WTC11 (cell line): ENCODE data around the gene CACNA2D3. TPM values are rescaled to one million over a fixed set of nuclear protein-coding genes. Genes with fewer than 3 reads are reported as not detected.
A peak's percentile ranks its signal among the peaks of the same experiment; 100 is the strongest.

Experiments used
- ATAC-seq: fragments of 200-7000 bp; cut with Tn5 transposase; 2 replicates; pipeline ENCODE4 v1.10.0; 2021; ENCODE audit warnings: mild to moderate bottlenecking, moderate library complexity
- CTCF ChIA-PET: fragments of 300-600 bp; sonication (Branson Sonifier 250); formaldehyde crosslinking; loops from one replicate; lab custom pipeline; 2021; ENCODE audit warnings: antibody characterized with exemption; lab: Charles Lee
- POLR2A ChIA-PET: fragments of 350-600 bp; sonication (Branson Sonifier 250); formaldehyde crosslinking; loops from one replicate; lab custom pipeline; 2021; ENCODE audit warnings: antibody characterized with exemption; lab: Charles Lee
- DNase-seq: peaks from one replicate; pipeline ENCODE4 v3.0.0; 2021; ENCODE audit warnings: low spot score
- H3K27ac Mint-ChIP-seq: 2 replicates; pipeline ENCODE4 v1.8.0; 2021; ENCODE audit warnings: mixed read lengths
- H3K27me3 Mint-ChIP-seq: 2 replicates; pipeline ENCODE4 v1.8.0; 2021; ENCODE audit warnings: low read depth, mild to moderate bottlenecking, moderate library complexity, mixed read lengths
- H3K36me3 Mint-ChIP-seq: 2 replicates; pipeline ENCODE4 v1.8.0; 2021; ENCODE audit warnings: mixed read lengths
- H3K4me1 Mint-ChIP-seq: 2 replicates; pipeline ENCODE4 v1.8.0; 2022; ENCODE audit warnings: mixed read lengths
- H3K4me3 Mint-ChIP-seq: 2 replicates; pipeline ENCODE4 v1.8.0; 2021; ENCODE audit warnings: mild to moderate bottlenecking, moderate library complexity, mixed read lengths
- H3K9me3 Mint-ChIP-seq: 2 replicates; pipeline ENCODE4 v1.8.0; 2021; ENCODE audit warnings: mixed read lengths
- ELF4 ChIP-seq: sonication (generic); formaldehyde crosslinking; IDR thresholded peaks from 2 replicates; pipeline ENCODE4 v1.8.1; 2022; ENCODE audit warnings: low read depth, mild to moderate bottlenecking, moderate library complexity, missing genetic modification reagents
- NFYB ChIP-seq: sonication (generic); formaldehyde crosslinking; conservative IDR thresholded peaks from 2 replicates; pipeline ENCODE4 v1.8.0; 2022; ENCODE audit warnings: low read depth, missing genetic modification reagents
- NR3C1 ChIP-seq: sonication (generic); formaldehyde crosslinking; conservative IDR thresholded peaks from 2 replicates; pipeline ENCODE4 v1.8.1; 2023; ENCODE audit warnings: low read depth, mild to moderate bottlenecking, missing genetic modification reagents
- OVOL2 ChIP-seq: fragments of 250-450 bp; sonication (Bioruptor Pico); IDR thresholded peaks from 2 replicates; pipeline ENCODE4 v1.9.0; 2021; ENCODE audit warnings: mild to moderate bottlenecking, borderline replicate concordance
- SP1 ChIP-seq: sonication (generic); formaldehyde crosslinking; conservative IDR thresholded peaks from 2 replicates; pipeline ENCODE4 v1.8.1; 2022; ENCODE audit warnings: missing genetic modification reagents
- ZNF138 ChIP-seq: sonication (generic); formaldehyde crosslinking; conservative IDR thresholded peaks from 2 replicates; pipeline ENCODE4 v1.8.1; 2022; ENCODE audit warnings: mild to moderate bottlenecking, moderate library complexity, missing genetic modification reagents
- total RNA-seq: library from RNA; stranded (reverse); gene quantifications from 3 replicates; pipeline ENCODE4 v1.2.3, GENCODE V29; 2021
- TF ChIP-seq, protein P1 (sequence below): sonication (generic); formaldehyde crosslinking; conservative IDR thresholded peaks from 2 replicates; pipeline ENCODE4 v1.8.1; 2023; ENCODE audit warnings: mild to moderate bottlenecking, low read depth, missing genetic modification reagents, moderate library complexity
- TF ChIP-seq, protein P2 (sequence below): sonication (generic); formaldehyde crosslinking; IDR thresholded peaks from 2 replicates; pipeline ENCODE4 v1.8.1; 2022; ENCODE audit warnings: mild to moderate bottlenecking, moderate library complexity, missing genetic modification reagents
- TF ChIP-seq, protein P3 (sequence below): fragments of 200-600 bp; IDR thresholded peaks from 2 replicates; pipeline ENCODE4 v1.8.0; 2022; ENCODE audit warnings: antibody characterized with exemption
- TF ChIP-seq, protein P4 (sequence below): sonication (generic); formaldehyde crosslinking; IDR thresholded peaks from 2 replicates; pipeline ENCODE4 v1.8.1; 2023; ENCODE audit warnings: mild to moderate bottlenecking, missing genetic modification reagents
- TF ChIP-seq, protein P5 (sequence below): sonication (generic); formaldehyde crosslinking; IDR thresholded peaks from 2 replicates; pipeline ENCODE4 v1.8.1; 2023; ENCODE audit warnings: mild to moderate bottlenecking, missing genetic modification reagents, moderate library complexity
- TF ChIP-seq, protein P6 (sequence below): sonication (generic); formaldehyde crosslinking; IDR thresholded peaks from 2 replicates; pipeline ENCODE4 v1.8.0; 2022; ENCODE audit warnings: mild to moderate bottlenecking, missing genetic modification reagents
- TF ChIP-seq, protein P7 (sequence below): sonication (generic); formaldehyde crosslinking; IDR thresholded peaks from 2 replicates; pipeline ENCODE4 v1.8.1; 2023; ENCODE audit warnings: mild to moderate bottlenecking, missing genetic modification reagents, moderate library complexity

Gene CACNA2D3
- total RNA-seq, 1 experiment from 2014 or later = 5.0 TPM

DNA sequence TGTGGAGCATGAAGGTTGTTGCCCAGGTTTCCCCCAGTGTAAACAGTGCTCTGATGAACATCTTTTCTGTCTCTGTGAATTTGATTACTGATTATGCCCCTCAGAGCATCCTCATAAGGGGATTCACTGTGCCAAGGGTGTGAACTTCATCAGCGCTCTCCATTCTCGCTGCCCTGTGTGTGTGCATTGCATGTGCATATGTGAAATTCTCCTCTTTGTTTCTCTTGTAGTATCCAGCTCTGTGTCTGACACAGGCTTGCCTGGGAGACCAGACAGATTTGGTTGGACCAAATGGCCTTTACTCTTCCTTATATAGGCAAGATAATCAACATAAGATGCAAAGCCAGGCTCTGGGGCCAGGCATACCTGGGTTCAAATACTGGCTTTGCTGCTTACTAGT lies 21.9 kb downstream of the CACNA2D3 start (continued):
- TF ChIP-seq, protein P1, sequence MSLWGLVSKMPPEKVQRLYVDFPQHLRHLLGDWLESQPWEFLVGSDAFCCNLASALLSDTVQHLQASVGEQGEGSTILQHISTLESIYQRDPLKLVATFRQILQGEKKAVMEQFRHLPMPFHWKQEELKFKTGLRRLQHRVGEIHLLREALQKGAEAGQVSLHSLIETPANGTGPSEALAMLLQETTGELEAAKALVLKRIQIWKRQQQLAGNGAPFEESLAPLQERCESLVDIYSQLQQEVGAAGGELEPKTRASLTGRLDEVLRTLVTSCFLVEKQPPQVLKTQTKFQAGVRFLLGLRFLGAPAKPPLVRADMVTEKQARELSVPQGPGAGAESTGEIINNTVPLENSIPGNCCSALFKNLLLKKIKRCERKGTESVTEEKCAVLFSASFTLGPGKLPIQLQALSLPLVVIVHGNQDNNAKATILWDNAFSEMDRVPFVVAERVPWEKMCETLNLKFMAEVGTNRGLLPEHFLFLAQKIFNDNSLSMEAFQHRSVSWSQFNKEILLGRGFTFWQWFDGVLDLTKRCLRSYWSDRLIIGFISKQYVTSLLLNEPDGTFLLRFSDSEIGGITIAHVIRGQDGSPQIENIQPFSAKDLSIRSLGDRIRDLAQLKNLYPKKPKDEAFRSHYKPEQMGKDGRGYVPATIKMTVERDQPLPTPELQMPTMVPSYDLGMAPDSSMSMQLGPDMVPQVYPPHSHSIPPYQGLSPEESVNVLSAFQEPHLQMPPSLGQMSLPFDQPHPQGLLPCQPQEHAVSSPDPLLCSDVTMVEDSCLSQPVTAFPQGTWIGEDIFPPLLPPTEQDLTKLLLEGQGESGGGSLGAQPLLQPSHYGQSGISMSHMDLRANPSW = no peak
- TF ChIP-seq OVOL2 (no peak), ELF4 (CRISPR knock-in tag) (no peak)
- TF ChIP-seq, protein P2, sequence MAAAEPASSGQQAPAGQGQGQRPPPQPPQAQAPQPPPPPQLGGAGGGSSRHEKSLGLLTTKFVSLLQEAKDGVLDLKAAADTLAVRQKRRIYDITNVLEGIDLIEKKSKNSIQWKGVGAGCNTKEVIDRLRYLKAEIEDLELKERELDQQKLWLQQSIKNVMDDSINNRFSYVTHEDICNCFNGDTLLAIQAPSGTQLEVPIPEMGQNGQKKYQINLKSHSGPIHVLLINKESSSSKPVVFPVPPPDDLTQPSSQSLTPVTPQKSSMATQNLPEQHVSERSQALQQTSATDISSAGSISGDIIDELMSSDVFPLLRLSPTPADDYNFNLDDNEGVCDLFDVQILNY (CRISPR knock-in tag) = no peak
- TF ChIP-seq, all 79 proteins: peak for 0

DNA sequence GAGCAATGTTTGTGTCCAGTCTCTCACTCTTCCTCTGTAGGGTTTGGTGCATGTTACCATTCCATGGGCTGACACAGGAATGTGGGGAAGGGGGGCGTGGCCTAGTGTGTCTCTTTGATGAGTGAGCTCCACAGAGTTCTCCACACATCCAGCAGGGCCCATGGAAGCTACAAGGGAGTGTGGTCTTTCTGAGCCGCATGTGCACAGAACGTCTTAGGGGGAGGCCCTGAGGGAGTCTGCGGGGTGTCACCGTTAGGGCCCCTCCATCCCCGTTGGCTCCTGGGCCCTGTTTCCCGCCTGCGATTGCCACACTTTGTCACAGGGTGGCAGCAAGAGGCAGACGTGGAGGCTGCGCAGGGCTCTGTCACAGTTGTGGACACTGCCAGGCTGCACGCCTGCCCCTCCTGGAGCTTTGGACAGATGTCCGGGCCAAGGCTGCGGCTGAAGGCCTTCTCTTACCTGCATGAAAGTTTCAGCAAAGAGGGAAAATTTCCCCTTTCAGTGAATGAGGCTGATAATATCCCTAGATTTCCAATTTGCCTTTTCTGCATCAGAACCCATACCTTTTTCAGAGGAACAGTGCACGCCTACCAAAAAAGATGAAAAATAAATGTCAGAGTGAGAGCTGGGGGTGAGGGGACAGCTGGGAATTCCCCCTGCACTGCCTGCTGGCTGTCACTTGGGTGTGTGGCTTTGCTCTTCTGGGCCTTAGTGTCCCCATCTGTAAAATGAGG lies 24.3 kb downstream of the CACNA2D3 start:
- CTCF ChIA-PET = interaction anchor here (0.5 to 4.1 kb wide), 39 partner anchors 9 to 684 kb away, joined by 3 to 50 read pairs (median 4); partner anchors contain the start of gene CACNA2D3
- H3K36me3 Mint-ChIP-seq = no peaks in the 10 kb centered on the region
- ATAC-seq (peak; percentile 96), DNase-seq (peak; percentile 83)
- peak overlapping the region; percentile 41; the same call in 1 of the 2 replicates for H3K4me3 Mint-ChIP-seq
- H3K27ac Mint-ChIP-seq = no peak overlapping the region
- POLR2A ChIA-PET = no interaction called here
- peak; percentile 64 for TF ChIP-seq SP1 (CRISPR knock-in tag)
- TF ChIP-seq, protein P3, sequence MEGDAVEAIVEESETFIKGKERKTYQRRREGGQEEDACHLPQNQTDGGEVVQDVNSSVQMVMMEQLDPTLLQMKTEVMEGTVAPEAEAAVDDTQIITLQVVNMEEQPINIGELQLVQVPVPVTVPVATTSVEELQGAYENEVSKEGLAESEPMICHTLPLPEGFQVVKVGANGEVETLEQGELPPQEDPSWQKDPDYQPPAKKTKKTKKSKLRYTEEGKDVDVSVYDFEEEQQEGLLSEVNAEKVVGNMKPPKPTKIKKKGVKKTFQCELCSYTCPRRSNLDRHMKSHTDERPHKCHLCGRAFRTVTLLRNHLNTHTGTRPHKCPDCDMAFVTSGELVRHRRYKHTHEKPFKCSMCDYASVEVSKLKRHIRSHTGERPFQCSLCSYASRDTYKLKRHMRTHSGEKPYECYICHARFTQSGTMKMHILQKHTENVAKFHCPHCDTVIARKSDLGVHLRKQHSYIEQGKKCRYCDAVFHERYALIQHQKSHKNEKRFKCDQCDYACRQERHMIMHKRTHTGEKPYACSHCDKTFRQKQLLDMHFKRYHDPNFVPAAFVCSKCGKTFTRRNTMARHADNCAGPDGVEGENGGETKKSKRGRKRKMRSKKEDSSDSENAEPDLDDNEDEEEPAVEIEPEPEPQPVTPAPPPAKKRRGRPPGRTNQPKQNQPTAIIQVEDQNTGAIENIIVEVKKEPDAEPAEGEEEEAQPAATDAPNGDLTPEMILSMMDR = peak; percentile 55
- TF ChIP-seq, protein P2 (CRISPR knock-in tag) = 0 out of 2 replicates have a peak, but pooled peaks have one; percentile 46
- 0 out of 2 replicates have a peak, but pooled peaks have one; percentile 37 for TF ChIP-seq ZNF138 (CRISPR knock-in tag)
- TF ChIP-seq, protein P4, sequence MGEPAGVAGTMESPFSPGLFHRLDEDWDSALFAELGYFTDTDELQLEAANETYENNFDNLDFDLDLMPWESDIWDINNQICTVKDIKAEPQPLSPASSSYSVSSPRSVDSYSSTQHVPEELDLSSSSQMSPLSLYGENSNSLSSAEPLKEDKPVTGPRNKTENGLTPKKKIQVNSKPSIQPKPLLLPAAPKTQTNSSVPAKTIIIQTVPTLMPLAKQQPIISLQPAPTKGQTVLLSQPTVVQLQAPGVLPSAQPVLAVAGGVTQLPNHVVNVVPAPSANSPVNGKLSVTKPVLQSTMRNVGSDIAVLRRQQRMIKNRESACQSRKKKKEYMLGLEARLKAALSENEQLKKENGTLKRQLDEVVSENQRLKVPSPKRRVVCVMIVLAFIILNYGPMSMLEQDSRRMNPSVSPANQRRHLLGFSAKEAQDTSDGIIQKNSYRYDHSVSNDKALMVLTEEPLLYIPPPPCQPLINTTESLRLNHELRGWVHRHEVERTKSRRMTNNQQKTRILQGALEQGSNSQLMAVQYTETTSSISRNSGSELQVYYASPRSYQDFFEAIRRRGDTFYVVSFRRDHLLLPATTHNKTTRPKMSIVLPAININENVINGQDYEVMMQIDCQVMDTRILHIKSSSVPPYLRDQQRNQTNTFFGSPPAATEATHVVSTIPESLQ (CRISPR knock-in tag) = no peak
- TF ChIP-seq, protein P5, sequence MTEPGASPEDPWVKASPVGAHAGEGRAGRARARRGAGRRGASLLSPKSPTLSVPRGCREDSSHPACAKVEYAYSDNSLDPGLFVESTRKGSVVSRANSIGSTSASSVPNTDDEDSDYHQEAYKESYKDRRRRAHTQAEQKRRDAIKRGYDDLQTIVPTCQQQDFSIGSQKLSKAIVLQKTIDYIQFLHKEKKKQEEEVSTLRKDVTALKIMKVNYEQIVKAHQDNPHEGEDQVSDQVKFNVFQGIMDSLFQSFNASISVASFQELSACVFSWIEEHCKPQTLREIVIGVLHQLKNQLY (CRISPR knock-in tag) = 0 out of 2 replicates have a peak, but pooled peaks have one; percentile 29
- TF ChIP-seq, protein P6, sequence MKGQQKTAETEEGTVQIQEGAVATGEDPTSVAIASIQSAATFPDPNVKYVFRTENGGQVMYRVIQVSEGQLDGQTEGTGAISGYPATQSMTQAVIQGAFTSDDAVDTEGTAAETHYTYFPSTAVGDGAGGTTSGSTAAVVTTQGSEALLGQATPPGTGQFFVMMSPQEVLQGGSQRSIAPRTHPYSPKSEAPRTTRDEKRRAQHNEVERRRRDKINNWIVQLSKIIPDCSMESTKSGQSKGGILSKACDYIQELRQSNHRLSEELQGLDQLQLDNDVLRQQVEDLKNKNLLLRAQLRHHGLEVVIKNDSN (CRISPR knock-in tag) = no peak
- TF ChIP-seq NFYB (CRISPR knock-in tag) = no peak
- no peak for TF ChIP-seq ELF4 (CRISPR knock-in tag)
- no peak for TF ChIP-seq NR3C1 (CRISPR knock-in tag)
- TF ChIP-seq, protein P7, sequence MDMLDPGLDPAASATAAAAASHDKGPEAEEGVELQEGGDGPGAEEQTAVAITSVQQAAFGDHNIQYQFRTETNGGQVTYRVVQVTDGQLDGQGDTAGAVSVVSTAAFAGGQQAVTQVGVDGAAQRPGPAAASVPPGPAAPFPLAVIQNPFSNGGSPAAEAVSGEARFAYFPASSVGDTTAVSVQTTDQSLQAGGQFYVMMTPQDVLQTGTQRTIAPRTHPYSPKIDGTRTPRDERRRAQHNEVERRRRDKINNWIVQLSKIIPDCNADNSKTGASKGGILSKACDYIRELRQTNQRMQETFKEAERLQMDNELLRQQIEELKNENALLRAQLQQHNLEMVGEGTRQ (CRISPR knock-in tag) = peak; percentile 17; the same call in 1 of the 2 replicates
- no peaks in the 10 kb centered on the region for H3K9me3 Mint-ChIP-seq
- no peaks in the 10 kb centered on the region; the same call in 1 of the 2 replicates for H3K27me3 Mint-ChIP-seq
- H3K4me1 Mint-ChIP-seq = peaks cover 15% of the 10 kb centered on the region
